Midbrain (tissue), 1 donor: ENCODE data around the gene CRYGS.
"Not testable (repeated sequence)": the region's sequence is repeated elsewhere in the genome, so short reads cannot be mapped to it uniquely, and the experiment has no call there.

Experiments used
- DNase-seq: peaks from one replicate; lab custom pipeline; 2025; lab: John Stamatoyannopoulos, UW

Gene CRYGS

DNA sequence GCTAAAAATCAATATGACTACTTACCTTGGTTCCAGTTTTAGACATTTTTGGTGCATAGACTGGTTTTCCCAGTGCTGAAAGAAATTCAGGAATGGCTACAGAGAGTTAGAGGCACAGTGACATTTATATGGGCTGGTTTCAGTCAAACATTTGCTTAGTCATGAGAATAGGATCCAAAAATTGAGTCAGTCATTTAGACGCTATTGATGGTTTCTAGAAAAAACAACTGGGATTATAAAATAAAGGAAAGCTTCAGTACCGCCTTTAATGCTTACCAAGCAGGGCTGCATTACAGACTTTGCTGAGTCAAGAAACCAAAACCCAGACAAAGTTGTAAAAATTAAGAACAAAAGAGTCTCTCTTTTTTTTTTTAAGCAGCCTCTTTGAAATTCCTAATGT is at the start of gene CRYGS:
Gene CRYGS (minus strand): TSS at position 100 of the 400 bp plus-strand sequence. CDS start 54 bp downstream, at position 46.
- no peak for DNase-seq

DNA sequence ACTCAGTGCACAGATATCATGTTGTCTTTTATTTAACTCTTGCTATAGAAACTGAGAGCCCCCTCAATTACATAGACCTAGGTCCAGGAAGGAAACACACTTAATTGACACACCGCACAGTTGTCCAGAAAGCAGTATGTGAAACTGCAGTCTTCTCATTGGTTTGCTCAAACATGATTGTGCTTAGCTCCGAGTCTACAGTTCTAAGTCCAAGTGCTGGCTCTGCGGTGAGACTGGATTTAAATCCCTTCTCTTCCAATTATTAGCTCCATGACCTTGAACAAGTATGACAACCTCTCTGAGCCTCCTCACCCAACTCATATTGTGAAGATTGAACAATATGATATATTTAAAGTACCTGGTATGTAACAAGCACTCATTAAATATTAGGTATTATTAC is 49.7 kb upstream of the CRYGS start:
- no peak for DNase-seq

DNA sequence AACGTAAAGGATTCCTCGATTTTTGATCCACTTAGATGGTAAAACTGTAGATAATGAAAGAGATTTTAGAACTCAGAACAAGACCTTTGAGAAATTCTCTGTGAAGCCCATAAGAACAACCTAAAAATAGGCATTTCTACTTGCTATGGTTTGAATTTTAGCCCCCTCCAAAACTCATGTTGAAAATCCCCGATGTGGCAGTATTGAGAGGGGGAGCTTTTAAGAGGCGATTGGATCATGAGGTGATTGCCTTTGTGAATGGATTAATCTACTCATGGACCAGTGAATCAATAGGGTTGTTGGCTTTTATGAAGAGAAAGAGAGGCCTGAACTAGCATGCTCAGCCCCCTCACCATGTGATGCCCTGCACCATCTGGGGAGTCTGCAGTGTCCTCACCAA is 48.5 kb upstream of the CRYGS start:
- DNase-seq: no peak

DNA sequence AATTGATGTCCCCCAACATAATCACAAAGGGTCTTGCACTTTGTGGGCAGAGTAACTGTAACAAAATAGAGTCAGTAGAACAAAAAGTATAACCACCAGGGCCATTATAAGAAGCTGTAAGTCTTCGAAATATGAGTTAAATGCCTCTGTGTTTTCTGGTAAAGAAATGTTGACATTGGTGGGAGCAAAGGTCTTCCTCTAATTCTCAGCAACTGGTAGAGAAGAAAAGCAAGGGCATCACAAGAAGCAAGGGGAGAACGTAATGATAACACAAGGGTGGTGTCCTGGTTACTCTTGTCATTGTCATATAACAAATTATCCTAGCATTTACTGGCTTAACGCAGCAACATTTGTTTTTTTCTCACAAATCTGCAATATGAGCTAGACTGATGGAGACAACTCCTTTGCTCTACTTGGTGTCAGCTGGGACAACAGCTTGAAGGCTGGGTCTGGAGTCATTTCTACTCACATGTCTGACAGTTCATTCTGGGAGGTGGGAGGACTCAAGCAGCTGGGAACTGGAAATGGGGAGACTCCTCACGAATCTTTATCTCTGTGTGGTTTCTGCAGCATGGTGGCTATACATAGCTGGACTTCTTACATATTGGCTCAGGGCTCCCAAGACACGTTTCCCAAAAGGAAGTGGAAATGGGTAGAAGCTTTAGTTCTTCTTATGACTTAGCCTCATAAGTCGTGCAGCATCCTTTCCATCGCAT is 46.6 kb upstream of the CRYGS start:
- DNase-seq: no peak

DNA sequence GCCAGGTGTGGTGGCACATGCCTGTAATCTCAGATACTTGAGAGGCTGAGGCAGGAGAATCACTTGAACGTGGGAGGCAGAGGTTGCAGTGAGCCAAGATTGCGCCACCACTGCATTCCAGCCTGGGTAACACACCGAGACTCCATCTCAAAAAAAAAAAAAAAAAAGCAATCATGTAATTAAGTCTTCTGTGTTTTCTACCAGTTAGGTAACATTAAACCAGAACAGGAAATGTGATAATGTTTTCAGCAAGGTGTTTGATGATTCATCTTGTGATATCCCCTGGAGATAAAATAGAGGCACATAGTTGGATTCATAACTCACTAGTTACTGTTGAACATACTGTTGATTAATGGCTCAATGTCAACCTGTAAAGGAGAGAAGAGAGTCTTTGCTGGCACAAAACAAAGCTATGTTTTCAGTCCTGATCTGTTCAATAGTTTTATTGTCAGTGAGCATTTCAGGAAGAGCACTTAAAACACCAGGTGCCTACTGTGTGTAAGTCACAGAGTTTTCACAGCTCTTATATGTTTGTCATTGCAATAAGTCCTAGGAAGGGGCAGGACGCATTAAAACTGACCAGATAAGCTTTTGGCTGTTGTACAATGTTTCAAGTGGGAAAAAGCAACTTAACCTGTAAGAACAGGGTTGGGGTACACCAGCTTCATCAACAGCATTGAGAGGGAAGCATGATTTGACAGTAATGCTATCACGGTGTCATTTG is 45.8 kb upstream of the CRYGS start:
- DNase-seq: no peak

DNA sequence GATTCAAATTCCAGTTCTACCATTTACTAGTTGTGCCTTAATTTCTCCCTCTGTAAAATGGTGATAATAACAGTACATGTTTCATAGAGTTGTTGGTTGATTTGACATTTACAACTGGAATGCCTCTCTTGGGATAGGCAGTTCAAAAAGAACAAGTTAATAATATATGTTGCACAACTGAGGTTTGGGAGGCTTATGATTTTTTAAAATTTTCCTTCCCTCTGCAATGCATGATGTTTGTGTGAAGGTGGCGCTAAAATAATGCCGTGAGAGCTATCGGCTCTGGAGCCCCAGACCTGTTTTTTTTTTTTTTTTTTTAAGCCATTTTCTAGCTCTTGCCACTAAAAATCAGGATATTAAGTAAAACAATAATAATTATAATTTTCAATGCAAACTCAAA is 44.9 kb upstream of the CRYGS start:
- DNase-seq: no peak

DNA sequence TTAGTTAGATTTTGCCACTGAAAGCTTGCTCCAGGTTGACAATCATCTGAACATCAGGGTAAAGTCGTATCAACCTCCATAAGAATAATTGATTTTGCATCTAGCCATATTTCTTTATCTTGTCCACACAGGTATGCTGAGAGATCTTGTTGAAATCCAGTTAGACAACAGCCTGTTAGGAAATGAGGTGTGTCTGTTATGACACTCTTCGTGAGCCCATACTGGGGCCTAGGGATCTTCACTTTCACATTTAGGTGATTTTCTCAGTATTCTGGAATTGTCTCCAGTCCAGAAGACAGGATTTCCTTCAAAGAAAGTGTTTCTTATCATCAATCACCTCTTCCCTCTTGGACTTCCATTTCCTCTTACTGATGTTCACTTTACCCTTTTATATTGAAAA is 44.5 kb upstream of the CRYGS start:
- DNase-seq: no peak

DNA sequence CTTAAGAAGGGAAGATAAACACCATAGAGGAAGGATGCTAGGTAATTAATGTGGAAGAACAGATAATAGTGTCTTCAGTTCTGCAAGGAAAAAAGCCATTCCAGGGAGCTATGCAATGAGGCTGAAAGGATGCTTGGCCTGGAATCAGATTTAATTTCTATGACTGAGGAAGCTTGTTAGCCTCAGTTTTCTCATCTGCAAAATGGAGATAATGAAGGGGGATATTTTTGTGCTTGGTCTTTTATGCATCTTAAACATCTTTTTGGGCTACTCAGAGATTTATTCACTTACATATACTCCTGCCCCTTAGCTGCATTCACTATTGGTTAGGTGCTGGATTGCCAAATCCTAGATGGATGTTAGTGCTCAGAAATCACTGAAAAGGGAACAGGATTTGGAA is 43.0 kb upstream of the CRYGS start:
- no peak for DNase-seq

DNA sequence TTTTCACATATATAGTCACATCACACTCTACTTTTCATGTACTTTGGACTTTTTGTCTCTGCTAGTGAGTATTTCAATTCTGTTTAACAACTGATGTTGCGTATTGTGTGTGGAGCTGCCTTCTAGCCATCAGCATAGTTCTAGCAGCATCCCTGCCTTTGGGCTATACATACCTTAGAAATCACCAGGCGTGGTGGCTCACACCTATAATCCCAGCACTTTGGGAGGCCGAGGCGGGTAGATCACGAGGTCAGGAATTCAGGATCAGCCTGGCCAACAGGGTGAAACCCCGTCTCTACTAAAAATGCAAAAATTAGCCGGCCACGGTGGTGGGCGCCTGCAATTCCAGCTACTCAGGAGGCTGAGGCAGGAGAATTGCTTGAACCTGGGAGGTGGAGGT is 42.1 kb upstream of the CRYGS start:
- not testable (repeated sequence) for DNase-seq

DNA sequence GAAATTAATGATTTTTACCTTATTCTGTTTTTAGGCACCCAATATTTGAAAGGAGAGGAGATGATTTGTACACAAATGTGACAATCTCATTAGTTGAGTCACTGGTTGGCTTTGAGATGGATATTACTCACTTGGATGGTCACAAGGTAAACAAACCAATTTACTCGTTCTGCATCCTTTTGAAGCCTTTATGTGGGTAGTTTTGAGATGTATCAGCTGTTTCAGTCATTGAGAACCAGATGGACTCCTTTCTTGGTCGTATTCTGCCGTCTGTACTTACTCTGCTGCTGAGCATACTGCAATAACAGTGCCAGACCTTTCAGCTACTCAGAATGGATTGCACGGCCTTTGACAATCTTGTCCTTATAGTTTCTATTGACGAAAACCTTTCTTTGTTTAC is 39.7 kb upstream of the CRYGS start:
- DNase-seq: no peak

DNA sequence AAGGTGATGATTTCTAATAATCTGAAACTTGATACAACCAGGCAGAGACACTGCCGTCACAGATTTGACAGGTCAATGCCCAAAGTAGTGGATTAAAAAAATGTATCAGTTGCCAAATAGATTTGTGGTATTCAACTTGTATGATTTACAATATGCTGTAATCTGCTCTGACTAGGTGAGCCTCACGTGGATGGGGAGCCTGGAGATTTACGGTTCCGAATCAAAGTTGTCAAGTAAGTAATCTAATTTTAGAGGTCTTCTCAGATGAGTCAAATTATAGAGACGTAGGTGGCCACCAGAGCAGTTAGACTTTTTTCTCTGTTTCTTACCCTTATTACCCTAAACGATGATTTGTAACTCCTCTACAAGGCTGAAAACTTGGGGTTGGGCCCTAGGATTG is 38.4 kb upstream of the CRYGS start:
- DNase-seq: no peak

DNA sequence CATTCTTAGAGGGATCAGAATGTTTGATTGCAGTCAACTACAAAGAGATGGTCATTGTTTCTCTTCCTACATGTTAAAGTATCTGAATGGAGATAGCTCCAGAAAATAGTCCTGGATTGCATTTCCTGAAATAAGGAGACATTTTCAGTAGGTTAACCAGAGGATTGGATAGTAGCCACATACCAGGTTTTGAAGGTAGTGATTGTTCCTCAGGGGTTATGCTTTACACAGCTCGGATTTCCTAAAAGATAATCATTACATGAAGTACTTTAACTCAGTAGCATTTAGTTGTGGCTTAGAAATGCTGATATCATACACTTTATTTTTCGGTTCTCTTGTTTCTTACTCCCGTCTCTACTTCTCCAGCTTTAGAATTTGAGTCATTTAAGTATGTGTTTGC is 36.6 kb upstream of the CRYGS start:
- DNase-seq: no peak

DNA sequence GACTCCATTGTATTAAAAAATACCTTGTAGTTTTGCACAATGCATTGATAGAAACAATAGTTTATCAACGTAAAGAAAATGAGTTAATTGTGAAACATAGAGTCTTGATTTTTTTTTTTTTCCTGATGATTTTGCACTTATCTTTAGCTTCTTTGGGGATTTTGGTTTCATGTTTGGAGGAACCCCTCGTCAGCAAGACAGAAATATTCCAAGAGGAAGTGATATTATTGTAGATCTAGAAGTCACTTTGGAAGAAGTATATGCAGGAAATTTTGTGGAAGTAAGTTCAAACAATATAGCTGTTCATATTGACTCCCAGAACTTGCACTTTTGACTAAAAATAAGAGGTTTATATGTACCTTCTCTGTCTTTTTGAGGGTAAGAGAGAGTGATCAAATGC is 33.3 kb upstream of the CRYGS start:
- DNase-seq: no peak

DNA sequence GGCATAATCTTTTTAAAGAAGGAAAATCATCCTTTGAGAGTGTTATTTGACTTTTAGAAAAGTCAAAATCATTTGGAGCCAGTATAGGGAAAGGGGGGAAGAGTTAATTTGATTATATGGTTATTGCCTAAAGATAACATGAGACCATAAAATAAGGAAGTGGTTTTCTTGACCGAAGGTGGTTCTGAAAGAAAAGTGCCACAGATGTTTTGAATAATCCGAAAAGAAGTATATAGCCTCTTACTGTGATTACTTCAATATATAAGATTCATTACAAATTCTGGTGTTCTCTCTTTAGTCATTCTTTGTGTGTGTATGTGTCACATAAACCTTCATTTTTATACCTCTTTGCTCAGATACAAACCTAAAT is 27.4 kb upstream of the CRYGS start:
- no peak for DNase-seq

DNA sequence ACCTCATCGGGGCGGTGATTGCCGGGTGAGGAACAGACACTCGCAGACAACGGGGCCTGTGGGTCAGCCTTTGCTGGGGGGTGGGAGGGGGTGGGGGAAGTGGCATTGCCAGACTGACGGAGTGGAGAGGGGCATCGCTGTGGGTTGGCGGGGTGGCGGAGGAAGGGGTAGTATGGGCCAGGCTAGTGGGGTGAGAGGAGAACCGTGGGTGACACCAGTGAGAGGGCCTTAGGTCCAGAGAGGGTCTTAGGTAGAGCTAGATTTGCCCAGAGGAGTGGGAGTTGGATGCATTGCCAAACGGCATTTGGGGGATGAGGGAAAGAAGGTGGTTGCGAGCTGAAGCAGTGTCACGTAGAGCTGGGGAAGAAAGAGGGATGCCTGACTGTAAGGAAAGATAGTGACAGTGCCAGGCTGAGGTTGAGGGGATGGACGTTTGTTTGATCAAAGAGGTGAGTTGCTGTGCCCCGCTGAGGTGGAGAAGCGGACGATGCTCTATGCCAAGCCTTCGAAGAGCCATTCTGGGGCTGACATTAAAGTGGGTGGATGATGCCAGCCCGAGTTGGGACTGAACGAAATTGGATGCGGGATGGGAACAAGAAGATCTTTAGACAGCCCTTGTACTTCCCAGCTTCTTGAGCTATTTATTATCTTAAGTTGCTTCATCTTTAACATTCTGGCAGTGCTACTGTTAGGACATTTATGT is 26.9 kb upstream of the CRYGS start:
- DNase-seq: no peak

DNA sequence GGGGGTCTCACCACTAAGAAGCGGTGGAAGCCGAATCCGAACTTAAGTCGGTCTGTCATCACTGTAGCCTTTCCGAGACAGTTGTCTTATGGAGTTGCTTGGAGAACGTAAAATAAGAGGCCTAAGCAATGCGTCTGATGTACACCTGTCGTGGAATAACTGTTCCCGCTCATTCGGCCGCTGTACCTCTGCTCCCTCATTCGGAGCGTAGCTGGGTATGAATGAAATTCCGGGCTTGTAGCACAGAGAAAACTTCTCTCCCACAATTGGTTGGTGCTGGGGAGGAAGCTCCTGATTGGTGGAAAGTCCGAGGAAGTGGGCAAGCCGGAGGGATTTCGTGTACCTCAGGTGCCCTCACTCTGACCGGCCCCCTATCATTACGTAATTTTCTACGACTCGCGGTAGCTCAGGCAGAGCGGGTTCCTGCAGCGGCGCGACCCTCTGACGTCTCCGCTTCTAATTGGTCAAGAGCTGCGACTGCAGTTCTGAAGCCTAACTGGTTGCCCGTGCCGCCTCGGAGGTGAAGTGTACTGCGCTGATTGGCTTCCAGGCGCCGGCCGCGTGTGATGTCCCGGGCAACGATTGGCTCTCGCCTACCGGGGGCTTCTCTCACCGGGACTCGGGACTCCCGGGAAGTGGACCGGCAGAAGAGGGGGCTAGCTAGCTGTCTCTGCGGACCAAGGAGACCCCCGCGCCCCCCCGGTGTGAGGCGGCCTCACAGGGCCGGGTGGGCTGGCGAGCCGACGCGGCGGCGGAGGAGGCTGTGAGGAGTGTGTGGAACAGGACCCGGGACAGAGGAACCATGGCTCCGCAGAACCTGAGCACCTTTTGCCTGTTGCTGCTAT is 26.1 kb upstream of the CRYGS start, which contains the start of gene DNAJB11:
Gene DNAJB11 (plus strand): TSS at position 625 of the 845 bp plus-strand sequence. CDS start 178 bp downstream, at position 803.
- peak; percentile 100 for DNase-seq

DNA sequence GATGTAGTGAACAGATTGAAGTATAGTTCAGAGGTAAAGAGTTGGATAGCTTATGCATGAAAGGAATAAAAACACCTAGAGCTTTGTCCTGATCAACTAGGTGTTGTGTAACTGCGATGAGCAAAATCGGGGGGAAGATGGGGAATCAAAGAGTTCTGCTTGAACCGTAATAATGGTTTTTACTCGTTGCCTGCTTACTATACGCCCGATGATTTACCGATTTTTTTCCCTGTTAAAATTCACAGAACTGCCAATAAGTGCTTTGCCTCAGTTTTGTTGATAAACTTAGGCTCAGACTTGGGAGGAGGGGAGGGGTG is 25.6 kb upstream of the CRYGS start:
- no peak for DNase-seq

DNA sequence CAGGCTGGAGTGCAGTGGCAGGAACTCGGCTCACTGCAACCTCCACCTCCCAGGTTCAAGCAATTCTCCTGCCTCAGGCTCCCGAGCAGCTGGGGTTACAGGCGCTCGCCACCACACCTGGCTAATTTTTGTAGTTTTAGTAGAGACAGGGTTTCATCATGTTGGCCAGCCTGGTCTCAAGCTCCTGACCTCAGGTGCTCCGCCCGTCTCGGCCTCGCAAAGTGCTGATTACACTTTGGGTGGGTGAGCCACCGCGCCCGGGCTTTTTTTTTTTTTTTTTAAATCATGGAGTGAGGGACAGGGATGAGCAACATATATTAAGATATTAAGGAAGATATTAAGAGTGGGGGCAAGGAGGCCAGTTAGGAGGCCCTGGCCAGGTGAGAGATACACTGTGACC is 25.2 kb upstream of the CRYGS start:
- not testable (repeated sequence) for DNase-seq

DNA sequence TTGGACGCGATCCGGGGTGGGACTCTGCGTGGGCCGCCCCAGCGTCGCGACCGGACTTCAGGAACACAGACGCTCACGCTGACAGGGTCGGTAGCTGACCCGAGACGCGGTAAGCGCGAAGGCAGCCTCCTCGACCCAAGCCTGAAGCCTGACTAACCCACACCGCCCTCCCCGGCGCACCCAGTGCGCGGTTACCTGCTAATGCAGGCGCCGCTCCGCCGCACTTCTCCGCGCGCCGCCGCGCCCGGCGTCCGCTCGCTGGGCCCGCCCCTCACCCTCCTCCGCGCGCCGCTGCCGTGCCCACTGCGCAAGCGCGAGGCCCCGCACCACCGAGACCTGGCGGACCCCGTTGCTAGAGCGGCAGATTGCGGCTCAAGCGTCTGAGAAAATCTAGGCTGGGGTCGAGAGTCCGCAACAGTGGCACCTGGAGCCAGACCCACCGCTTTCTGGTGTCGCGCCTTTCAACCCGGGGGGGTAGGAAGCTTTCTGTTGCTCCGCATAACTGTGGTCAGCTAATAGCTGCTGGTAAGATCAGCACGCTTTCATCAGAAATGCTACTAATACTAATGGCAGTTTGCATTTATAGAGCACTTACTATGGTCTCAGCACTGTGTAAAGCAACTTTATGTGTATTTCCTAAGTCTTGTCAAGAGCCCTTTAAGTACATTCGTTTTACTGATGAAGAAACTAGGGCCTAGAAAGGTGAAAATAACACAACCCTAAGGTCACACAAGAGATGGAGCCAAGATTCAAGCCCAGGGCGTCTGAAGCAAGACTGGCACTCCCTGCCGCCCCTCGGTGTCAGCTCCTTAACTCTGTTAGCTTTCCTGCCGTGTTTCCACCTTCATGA is 23.1 kb upstream of the CRYGS start, which contains the start of gene TBCCD1:
Gene TBCCD1 (minus strand): TSS at position 268 of the 850 bp plus-strand sequence. CDS start 3,010 bp downstream, outside the sequence.
- peak; percentile 87 for DNase-seq

DNA sequence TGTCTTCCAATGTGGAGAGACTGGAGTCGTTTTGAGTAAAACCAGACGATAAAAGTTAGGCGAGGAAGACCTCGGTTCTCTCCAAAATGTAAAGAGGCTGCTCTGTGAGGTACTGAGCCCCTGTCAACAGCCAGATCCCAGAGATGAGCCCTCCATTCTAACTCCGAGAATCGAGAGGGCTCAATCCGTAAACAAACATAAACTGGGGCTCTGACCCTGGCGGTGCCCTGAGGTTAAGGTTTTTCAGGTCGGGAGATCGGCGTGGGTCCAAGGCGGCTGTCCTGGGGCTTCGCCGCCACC is 22.5 kb upstream of the CRYGS start:
- DNase-seq: no peak

DNA sequence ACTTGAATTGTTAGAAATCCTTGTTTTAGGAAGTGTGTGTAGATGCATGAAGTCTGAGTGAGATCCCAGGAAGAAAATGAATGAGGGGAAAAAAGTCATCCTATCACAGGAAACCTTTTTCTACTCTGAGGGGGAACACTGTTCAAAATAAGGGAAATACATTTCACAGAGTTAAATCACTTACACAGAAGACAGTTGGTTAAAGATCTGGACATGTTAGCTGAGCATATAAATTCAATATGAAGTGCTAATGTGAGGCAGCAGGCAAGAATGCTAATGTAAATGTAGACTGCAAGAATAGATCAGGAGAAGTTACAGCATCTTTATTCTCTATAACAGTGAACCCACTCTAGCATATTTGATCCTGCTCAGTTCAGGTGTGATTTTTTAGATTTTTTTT is 20.4 kb upstream of the CRYGS start:
- no peak for DNase-seq
